Right atrium auricular region (tissue), 2 donors: ENCODE data around the gene PRRX1. TPM values are rescaled to one million over a fixed set of nuclear protein-coding genes. Genes with fewer than 3 reads are reported as not detected.
A peak's percentile ranks its signal among the peaks of the same experiment; 100 is the strongest.

Source experiments
- DNase-seq: peaks from one replicate; pipeline ENCODE4 v3.0.0-alpha.2; 2019; ENCODE audit warnings: low spot score
- H3K27ac ChIP-seq, 2 donors: fragments of 200-600 bp; sonication (generic); 1 replicate in 1 of 2; 2 replicates in 1 of 2; pipeline ENCODE4 v1.5.1; 2016 to 2019
- H3K27me3 ChIP-seq, 2 donors: fragments of 200-600 bp; sonication (generic); one replicate each; pipeline versions ENCODE4 v1.5.1 to v1.6.0; 2017 to 2019
- H3K36me3 ChIP-seq: fragments of 200-600 bp; sonication (generic); one replicate; pipeline ENCODE4 v1.5.1; 2016
- H3K4me1 ChIP-seq, 2 donors: fragments of 200-600 bp; sonication (generic); one replicate each; pipeline versions ENCODE4 v1.5.1 to v1.6.0; 2017 to 2019
- H3K4me3 ChIP-seq, 2 donors: fragments of 200-600 bp; sonication (generic); 1 replicate in 1 of 2; 2 replicates in 1 of 2; pipeline ENCODE4 v1.5.1; 2017 to 2019; ENCODE audit warnings: mild to moderate bottlenecking in 1 of 2, moderate library complexity in 1 of 2
- H3K9me3 ChIP-seq, 2 donors: fragments of 200-600 bp; sonication (generic); one replicate each; pipeline ENCODE4 v1.5.1; 2019
- CTCF ChIP-seq, 2 donors: fragments of 200-600 bp; sonication (generic); IDR thresholded peaks; one replicate each; pipeline ENCODE4 v1.5.1; 2019; ENCODE audit warnings: antibody characterized with exemption in 2 of 2
- total RNA-seq, 2 donors: library from RNA; depleted of rRNA; stranded (reverse); fragments of >200 nt; gene quantifications; one replicate each; pipeline ENCODE4 v1.1.0, GENCODE V29; 2016

Gene PRRX1
- total RNA-seq, 2 donors from 2014 or later = 23.9 to 55.1 TPM

GRCh38 chr1:170697316-170697715 lies 33.4 kb downstream of the PRRX1 start:
- H3K4me1 ChIP-seq = peaks cover 0 to 59% of the 10 kb centered on the region in 2 donors
- no peak for DNase-seq
- H3K36me3 ChIP-seq = no peaks in the 10 kb centered on the region
- peak overlapping the region; percentile 61 to 75 for H3K27ac ChIP-seq
- no peak for TF ChIP-seq CTCF (IDR thresholded peaks at IDR 0.05)
- H3K9me3 ChIP-seq = no peaks in the 10 kb centered on the region
- H3K4me3 ChIP-seq = no peak overlapping the region
- no peaks in the 10 kb centered on the region for H3K27me3 ChIP-seq

- no peak for TF ChIP-seq CTCF (IDR thresholded peaks at IDR 0.05)
- DNase-seq = no peak
- Histone ChIP-seq H3K4me3 (no peak overlapping the region), H3K9me3 (no peaks in the 10 kb centered on the region), H3K36me3 (no peaks in the 10 kb centered on the region), H3K27me3 (no peaks in the 10 kb centered on the region), H3K4me1 (peaks cover 0 to 48% of the 10 kb centered on the region in 2 donors), H3K27ac (peak overlapping the region; percentile 71 to 74)
Observed at GRCh38 chr1:170698301-170699275, 34.7 kb downstream of the PRRX1 start.

DNA sequence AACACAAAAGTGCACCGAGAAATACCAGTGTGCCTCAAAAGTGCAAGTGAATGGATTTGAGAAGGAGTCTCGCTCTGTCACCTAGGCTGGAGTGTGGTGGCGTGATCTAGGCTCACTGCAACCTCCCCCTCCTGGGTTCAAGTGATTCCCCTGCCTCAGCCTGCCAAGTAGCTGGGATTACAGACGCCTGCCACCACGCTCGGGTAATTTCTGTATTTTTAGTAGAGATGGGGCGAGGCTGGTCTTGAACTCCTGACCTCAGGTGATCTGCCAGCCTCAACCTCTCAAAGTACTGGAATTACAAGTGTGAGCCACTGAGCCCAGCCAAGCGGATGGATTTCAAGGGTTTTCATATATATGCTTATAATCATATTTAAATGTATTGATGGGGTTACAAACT lies 35.8 kb downstream of the PRRX1 start:
- Histone ChIP-seq H3K4me1 (peaks cover 0 to 38% of the 10 kb centered on the region in 2 donors), H3K27ac (peak overlapping the region; percentile 71 to 74), H3K27me3 (no peaks in the 10 kb centered on the region), H3K36me3 (no peaks in the 10 kb centered on the region), H3K4me3 (no peak overlapping the region), H3K9me3 (no peaks in the 10 kb centered on the region)
- no peak for TF ChIP-seq CTCF (IDR thresholded peaks at IDR 0.05)
- DNase-seq = no peak

GRCh38 chr1:170700842-170701615 lies 37.1 kb downstream of the PRRX1 start:
- Histone ChIP-seq H3K9me3 (no peaks in the 10 kb centered on the region), H3K27ac (peak overlapping the region; percentile 71 to 74), H3K4me3 (no peak overlapping the region), H3K27me3 (no peaks in the 10 kb centered on the region), H3K36me3 (no peaks in the 10 kb centered on the region), H3K4me1 (peaks cover 0 to 35% of the 10 kb centered on the region in 2 donors)
- TF ChIP-seq CTCF (IDR thresholded peaks at IDR 0.05) = no peak
- DNase-seq = no peak

- H3K9me3 ChIP-seq = no peaks in the 10 kb centered on the region
- peaks cover 0 to 26% of the 10 kb centered on the region in 2 donors for H3K4me1 ChIP-seq
- H3K27me3 ChIP-seq = no peaks in the 10 kb centered on the region
- TF ChIP-seq CTCF (IDR thresholded peaks at IDR 0.05) = no peak
- DNase-seq = no peak
- H3K36me3 ChIP-seq = no peaks in the 10 kb centered on the region
- no peak overlapping the region for H3K27ac ChIP-seq
- no peak overlapping the region for H3K4me3 ChIP-seq
Observed at GRCh38 chr1:170701962-170702361, 38.0 kb downstream of the PRRX1 start.
